ENCODE data around the gene ZBTB20. TPM values are rescaled to one million over a fixed set of nuclear protein-coding genes. Genes with fewer than 3 reads are reported as not detected.
"Not testable (repeated sequence)": the region's sequence is repeated elsewhere in the genome, so short reads cannot be mapped to it uniquely, and the experiment has no call there.

The ZBTB20 gene
- 10 to 100 TPM; 53.4 to 57.4 TPM for total RNA-seq
- 1 to 10 TPM; 3.1 to 5.2 TPM for polyA plus RNA-seq (ENCODE audit: insufficient read length in 2 of 2)
- long read RNA-seq, donor 1, partial matches to known transcripts, result 0 of 1 reads
- long read RNA-seq, donor 1, other reads (novel, unspliced or antisense), result 0 of 1 reads
- long read RNA-seq, donor 2, result 0 reads
- long read RNA-seq, donor 3, partial matches to known transcripts, result 0 of 1 reads
- long read RNA-seq, donor 3, other reads (novel, unspliced or antisense), result 0 of 1 reads
- long read RNA-seq, donor 4, result 0 reads

- no peaks in the 10 kb centered on the region for H3K36me3 ChIP-seq (ENCODE audit: control insufficient read depth, insufficient read depth, low read length)
- peak within 1 kb of the TSS; percentile 97 for H3K27ac ChIP-seq (ENCODE audit: low read depth, low read length)
- no peaks in the 10 kb centered on the region for H3K9me3 ChIP-seq (ENCODE audit: control insufficient read depth, insufficient read depth, low read length)
- 0% methylated on average over 39 of the region's 72 CpGs for WGBS (ENCODE audit: insufficient coverage)
- DNase-seq (ENCODE audit: low read depth in 4 of 6, low spot score in 6 of 6), result peak in 4 of 6 donors; percentile 21 to 82 (median 60)
- no peaks in the 10 kb centered on the region for H3K27me3 ChIP-seq (ENCODE audit: control insufficient read depth, insufficient read depth, low read length)
- no peaks in the 10 kb centered on the region for H3K4me1 ChIP-seq (ENCODE audit: control insufficient read depth, insufficient read depth, low read length)
- H3K4me3 ChIP-seq (ENCODE audit: low read depth, low read length), result peak within 1 kb of the TSS; percentile 79
These were observed at the start of gene ZBTB20 for GRCh38 chr3:115146418-115147328. Gene ZBTB20, minus strand, starts transcription at chr3:115147288.

- Histone ChIP-seq H3K9me3 (ENCODE audit: control insufficient read depth, insufficient read depth, low read length) (peaks cover 3% of the 10 kb centered on the region), H3K27me3 (ENCODE audit: control insufficient read depth, insufficient read depth, low read length) (no peaks in the 10 kb centered on the region), H3K27ac (ENCODE audit: low read depth, low read length) (no peak overlapping the region), H3K4me3 (ENCODE audit: low read depth, low read length) (no peak overlapping the region), H3K36me3 (ENCODE audit: control insufficient read depth, insufficient read depth, low read length) (no peaks in the 10 kb centered on the region), H3K4me1 (ENCODE audit: control insufficient read depth, insufficient read depth, low read length) (no peaks in the 10 kb centered on the region)
- no peak for DNase-seq (ENCODE audit: low read depth in 4 of 6, low spot score in 6 of 6)
- no CpG with 5 or more reads among the region's 4 CpGs for WGBS (ENCODE audit: insufficient coverage)
These were observed 47.4 kb upstream of the ZBTB20 start for GRCh38 chr3:115194476-115194875.

- DNase-seq (ENCODE audit: low read depth in 4 of 6, low spot score in 6 of 6), result no peak
- H3K27ac ChIP-seq (ENCODE audit: low read depth, low read length), result no peak overlapping the region
- H3K4me1 ChIP-seq (ENCODE audit: control insufficient read depth, insufficient read depth, low read length), result no peaks in the 10 kb centered on the region
- H3K9me3 ChIP-seq (ENCODE audit: control insufficient read depth, insufficient read depth, low read length), result peaks cover 3% of the 10 kb centered on the region
- H3K4me3 ChIP-seq (ENCODE audit: low read depth, low read length), result no peak overlapping the region
- no peaks in the 10 kb centered on the region for H3K27me3 ChIP-seq (ENCODE audit: control insufficient read depth, insufficient read depth, low read length)
- H3K36me3 ChIP-seq (ENCODE audit: control insufficient read depth, insufficient read depth, low read length), result no peaks in the 10 kb centered on the region
These were observed 43.7 kb upstream of the ZBTB20 start for GRCh38 chr3:115190747-115191146.

GRCh38 chr3:115187149-115187757 lies 40.2 kb upstream of the ZBTB20 start:
- DNase-seq (ENCODE audit: low read depth in 4 of 6, low spot score in 6 of 6), result no peak
- Histone ChIP-seq H3K27me3 (ENCODE audit: control insufficient read depth, insufficient read depth, low read length) (no peaks in the 10 kb centered on the region), H3K4me3 (ENCODE audit: low read depth, low read length) (no peak overlapping the region), H3K36me3 (ENCODE audit: control insufficient read depth, insufficient read depth, low read length) (no peaks in the 10 kb centered on the region), H3K27ac (ENCODE audit: low read depth, low read length) (no peak overlapping the region), H3K9me3 (ENCODE audit: control insufficient read depth, insufficient read depth, low read length) (peaks cover 3% of the 10 kb centered on the region), H3K4me1 (ENCODE audit: control insufficient read depth, insufficient read depth, low read length) (no peaks in the 10 kb centered on the region)
- no CpG with 5 or more reads among the region's 4 CpGs for WGBS (ENCODE audit: insufficient coverage)

GRCh38 chr3:115186351-115187148 lies 39.5 kb upstream of the ZBTB20 start:
- H3K9me3 ChIP-seq (ENCODE audit: control insufficient read depth, insufficient read depth, low read length), result peaks cover 3% of the 10 kb centered on the region
- H3K27me3 ChIP-seq (ENCODE audit: control insufficient read depth, insufficient read depth, low read length), result no peaks in the 10 kb centered on the region
- H3K27ac ChIP-seq (ENCODE audit: low read depth, low read length), result no peak overlapping the region
- WGBS (ENCODE audit: insufficient coverage), result 100% methylated on average over 2 of the region's 6 CpGs
- DNase-seq (ENCODE audit: low read depth in 4 of 6, low spot score in 6 of 6), result no peak
- no peaks in the 10 kb centered on the region for H3K4me1 ChIP-seq (ENCODE audit: control insufficient read depth, insufficient read depth, low read length)
- H3K36me3 ChIP-seq (ENCODE audit: control insufficient read depth, insufficient read depth, low read length), result no peaks in the 10 kb centered on the region
- H3K4me3 ChIP-seq (ENCODE audit: low read depth, low read length), result no peak overlapping the region

- 94% methylated on average over 28 of the region's 32 CpGs for WGBS (ENCODE audit: insufficient coverage)
- not testable (repeated sequence) for H3K27ac ChIP-seq (ENCODE audit: low read depth, low read length); H3K27me3 ChIP-seq (ENCODE audit: control insufficient read depth, insufficient read depth, low read length)
These were observed 37.9 kb upstream of the ZBTB20 start for GRCh38 chr3:115184859-115185572.

GRCh38 chr3:115178930-115179329 lies 31.8 kb upstream of the ZBTB20 start:
- H3K36me3 ChIP-seq (ENCODE audit: control insufficient read depth, insufficient read depth, low read length); H3K27ac ChIP-seq (ENCODE audit: low read depth, low read length); DNase-seq (ENCODE audit: low read depth in 4 of 6, low spot score in 6 of 6); H3K4me1 ChIP-seq (ENCODE audit: control insufficient read depth, insufficient read depth, low read length); H3K4me3 ChIP-seq (ENCODE audit: low read depth, low read length); H3K9me3 ChIP-seq (ENCODE audit: control insufficient read depth, insufficient read depth, low read length); H3K27me3 ChIP-seq (ENCODE audit: control insufficient read depth, insufficient read depth, low read length): not testable (repeated sequence)
- 91% methylated on average over 7 of the region's 10 CpGs for WGBS (ENCODE audit: insufficient coverage)

More at GRCh38 chr3:115184859-115185572, 37.9 kb upstream of the ZBTB20 start:
- not testable (repeated sequence) for H3K36me3 ChIP-seq (ENCODE audit: control insufficient read depth, insufficient read depth, low read length); H3K9me3 ChIP-seq (ENCODE audit: control insufficient read depth, insufficient read depth, low read length); DNase-seq (ENCODE audit: low read depth in 4 of 6, low spot score in 6 of 6); H3K4me1 ChIP-seq (ENCODE audit: control insufficient read depth, insufficient read depth, low read length); H3K4me3 ChIP-seq (ENCODE audit: low read depth, low read length)

GRCh38 chr3:115169808-115170207 lies 22.7 kb upstream of the ZBTB20 start:
- no peaks in the 10 kb centered on the region for H3K4me1 ChIP-seq (ENCODE audit: control insufficient read depth, insufficient read depth, low read length)
- peak in 1 of 6 donors; percentile 21 for DNase-seq (ENCODE audit: low read depth in 4 of 6, low spot score in 6 of 6)
- H3K36me3 ChIP-seq (ENCODE audit: control insufficient read depth, insufficient read depth, low read length), result no peaks in the 10 kb centered on the region
- H3K27me3 ChIP-seq (ENCODE audit: control insufficient read depth, insufficient read depth, low read length), result no peaks in the 10 kb centered on the region
- no peaks in the 10 kb centered on the region for H3K9me3 ChIP-seq (ENCODE audit: control insufficient read depth, insufficient read depth, low read length)
- WGBS (ENCODE audit: insufficient coverage), result no CpG with 5 or more reads among the region's 2 CpGs
- no peak overlapping the region for H3K4me3 ChIP-seq (ENCODE audit: low read depth, low read length)
- no peak overlapping the region for H3K27ac ChIP-seq (ENCODE audit: low read depth, low read length)

- no peaks in the 10 kb centered on the region for H3K9me3 ChIP-seq (ENCODE audit: control insufficient read depth, insufficient read depth, low read length)
- H3K27me3 ChIP-seq (ENCODE audit: control insufficient read depth, insufficient read depth, low read length), result no peaks in the 10 kb centered on the region
- no peak overlapping the region for H3K4me3 ChIP-seq (ENCODE audit: low read depth, low read length)
- no peak overlapping the region for H3K27ac ChIP-seq (ENCODE audit: low read depth, low read length)
- H3K36me3 ChIP-seq (ENCODE audit: control insufficient read depth, insufficient read depth, low read length), result no peaks in the 10 kb centered on the region
- no peak for DNase-seq (ENCODE audit: low read depth in 4 of 6, low spot score in 6 of 6)
- H3K4me1 ChIP-seq (ENCODE audit: control insufficient read depth, insufficient read depth, low read length), result no peaks in the 10 kb centered on the region
- no CpG with 5 or more reads among the region's 3 CpGs for WGBS (ENCODE audit: insufficient coverage)
These were observed 18.6 kb upstream of the ZBTB20 start for GRCh38 chr3:115165701-115166100.

Measured in spinal cord (tissue), 10 donors.